IMR-90 (cell line): ENCODE results near the gene TGFBRAP1. TPM values are rescaled to one million over a fixed set of nuclear protein-coding genes. Genes with fewer than 3 reads are reported as not detected.

Experiments used
- ATAC-seq: fragments of 200-7000 bp; cut with Tn5 transposase; 2 replicates; pipeline ENCODE4 v1.9.1; 2020; ENCODE audit warnings: low read depth, mild to moderate bottlenecking, moderate library complexity
- BruUV-seq: library from RNA; stranded (reverse); fragments of 400-500 nt; replicated peaks from 2 replicates; lab custom pipeline; 2021; lab: Mats Ljungman, UMichigan
- CTCF ChIA-PET: fragments of 300-600 bp; formaldehyde crosslinking; extraction: SDS; loops from one replicate; lab custom pipeline; 2021; ENCODE audit warnings: antibody characterized with exemption; lab: Yijun Ruan, JAX
- POLR2A ChIA-PET: fragments of 300-600 bp; sonication (Branson Sonifier 250); formaldehyde crosslinking; loops from one replicate; lab custom pipeline; 2022; ENCODE audit warnings: antibody characterized with exemption; ENCODE audit not compliant: unreplicated experiment; lab: Charles Lee
- DNase-seq: peaks from one replicate; pipeline ENCODE4 v3.0.0; 2013
- H2AFZ ChIP-seq: replicated peaks from 2 replicates; pipeline ENCODE3; 2013; ENCODE audit warnings: low read length, mild to moderate bottlenecking; ENCODE audit not compliant: poor library complexity
- H2AK5ac ChIP-seq: 2 replicates; pipeline ENCODE4 v1.6.1; 2013; ENCODE audit warnings: low read depth, low read length, inconsistent platforms
- H2AK9ac ChIP-seq: replicated peaks from 2 replicates; pipeline ENCODE3; 2013; ENCODE audit warnings: mild to moderate bottlenecking, low read depth, low read length, moderate library complexity; ENCODE audit not compliant: poor library complexity
- H2BK120ac ChIP-seq: 2 replicates; pipeline ENCODE4 v1.6.1; 2013; ENCODE audit warnings: low read depth, low read length, inconsistent platforms
- H2BK15ac ChIP-seq: 3 replicates; pipeline ENCODE4 v1.6.1; 2013; ENCODE audit warnings: low read depth, low read length, inconsistent platforms
- H2BK20ac ChIP-seq: 2 replicates; pipeline ENCODE4 v1.6.1; 2013; ENCODE audit warnings: low read depth, mild to moderate bottlenecking, inconsistent platforms, low read length, moderate library complexity
- H2BK5ac ChIP-seq: 2 replicates; pipeline ENCODE4 v1.6.1; 2013; ENCODE audit warnings: mild to moderate bottlenecking, low read depth, low read length, inconsistent platforms; ENCODE audit not compliant: poor library complexity, severe bottlenecking
- H3K14ac ChIP-seq: replicated peaks from 2 replicates; pipeline ENCODE4 v1.6.1; 2013; ENCODE audit warnings: low read depth, low read length, inconsistent platforms
- H3K18ac ChIP-seq: 2 replicates; pipeline ENCODE4 v1.6.1; 2013; ENCODE audit warnings: low read depth, low read length, control low read depth
- H3K23ac ChIP-seq: 2 replicates; pipeline ENCODE4 v1.6.1; 2013; ENCODE audit warnings: low read depth, low read length, inconsistent platforms
- H3K27ac ChIP-seq: 2 replicates; pipeline ENCODE4 v1.5.1; 2013; ENCODE audit warnings: mild to moderate bottlenecking, control low read depth, low read length; ENCODE audit not compliant: insufficient read depth
- H3K27me3 ChIP-seq: 2 replicates; pipeline ENCODE4 v1.6.1; 2013; ENCODE audit warnings: low read length; ENCODE audit not compliant: control insufficient read depth, insufficient read depth
- H3K36me3 ChIP-seq: 2 replicates; pipeline ENCODE4 v1.6.1; 2013; ENCODE audit warnings: low read length, mixed read lengths; ENCODE audit not compliant: control insufficient read depth, insufficient read depth
- H3K4ac ChIP-seq: 2 replicates; pipeline ENCODE4 v1.6.1; 2013; ENCODE audit warnings: low read depth, low read length, inconsistent platforms
- H3K4me1 ChIP-seq: 2 replicates; pipeline ENCODE4 v1.6.1; 2013; ENCODE audit warnings: low read length, mixed read lengths; ENCODE audit not compliant: control insufficient read depth, insufficient read depth
- H3K4me2 ChIP-seq: 2 replicates; pipeline ENCODE4 v1.6.1; 2013; ENCODE audit warnings: low read depth, mild to moderate bottlenecking, control low read depth, low read length, moderate library complexity
- H3K4me3 ChIP-seq: 2 replicates; pipeline ENCODE4 v1.5.1; 2013; ENCODE audit warnings: low read depth, mild to moderate bottlenecking, control low read depth, low read length, moderate library complexity; ENCODE audit not compliant: insufficient read depth
- H3K56ac ChIP-seq: 2 replicates; pipeline ENCODE4 v1.6.1; 2013; ENCODE audit warnings: low read length, inconsistent platforms; ENCODE audit not compliant: insufficient read depth; ENCODE audit errors: extremely low read depth
- H3K79me1 ChIP-seq, 2 experiments: 2 replicates each; pipeline ENCODE4 v1.6.1; 2013; ENCODE audit warnings: low read length in 2 of 2, inconsistent platforms in 1 of 2, low read depth in 1 of 2
- H3K9ac ChIP-seq: 2 replicates; pipeline ENCODE4 v1.6.1; 2013; ENCODE audit warnings: low read depth, low read length, control low read depth
- H3K9me1 ChIP-seq: 2 replicates; pipeline ENCODE4 v1.6.1; 2013; ENCODE audit warnings: low read length, inconsistent platforms; ENCODE audit not compliant: insufficient read depth
- H3K9me3 ChIP-seq: 2 replicates; pipeline ENCODE4 v1.6.1; 2013; ENCODE audit warnings: low read length; ENCODE audit not compliant: control insufficient read depth, insufficient read depth
- H4K20me1 ChIP-seq: 2 replicates; pipeline ENCODE4 v1.6.1; 2013; ENCODE audit warnings: low read length, inconsistent platforms; ENCODE audit not compliant: insufficient read depth
- H4K5ac ChIP-seq: 2 replicates; pipeline ENCODE4 v1.6.1; 2013; ENCODE audit warnings: mild to moderate bottlenecking, low read depth, low read length, control low read depth
- H4K8ac ChIP-seq, 2 experiments: 2 replicates each; pipeline ENCODE4 v1.6.1; 2013; ENCODE audit warnings: low read depth in 2 of 2, low read length in 2 of 2, control low read depth in 1 of 2, inconsistent platforms in 1 of 2
- H4K91ac ChIP-seq: 2 replicates; pipeline ENCODE4 v1.6.1; 2013; ENCODE audit warnings: low read depth, low read length, inconsistent platforms; ENCODE audit not compliant: insufficient read depth
- BHLHE40 ChIP-seq: fragments of 150-350 bp; IDR thresholded peaks from 2 replicates; pipeline ENCODE4 v1.6.1; 2016; ENCODE audit warnings: mild to moderate bottlenecking, low read depth, low read length
- CEBPB ChIP-seq: IDR thresholded peaks from 2 replicates; pipeline ENCODE4 v1.6.1; 2012; ENCODE audit warnings: low read depth, low read length, improper control_type of control experiment
- CTCF ChIP-seq: conservative IDR thresholded peaks from 2 replicates; pipeline ENCODE4 v1.5.1; 2012; ENCODE audit warnings: mild to moderate bottlenecking, low read depth, low read length, improper control_type of control experiment
- FOS ChIP-seq: fragments of 150-350 bp; IDR thresholded peaks from 2 replicates; pipeline ENCODE4 v1.6.1; 2016; ENCODE audit warnings: low read depth, low read length
- MAFK ChIP-seq: IDR thresholded peaks from 2 replicates; pipeline ENCODE4 v1.6.1; 2012; ENCODE audit warnings: low read depth, low read length, improper control_type of control experiment
- MAZ ChIP-seq: IDR thresholded peaks from 2 replicates; pipeline ENCODE4 v1.6.1; 2012; ENCODE audit warnings: low read depth, mild to moderate bottlenecking, low read length, improper control_type of control experiment, moderate library complexity, borderline replicate concordance
- NFE2L2 ChIP-seq: fragments of 150-350 bp; IDR thresholded peaks from 2 replicates; pipeline ENCODE4 v1.6.1; 2016; ENCODE audit warnings: low read depth, mild to moderate bottlenecking, low read length
- POLR2A ChIP-seq: IDR thresholded peaks from 2 replicates; pipeline ENCODE4 v1.6.1; 2012; ENCODE audit warnings: mild to moderate bottlenecking, low read depth, low read length
- RAD21 ChIP-seq: IDR thresholded peaks from 2 replicates; pipeline ENCODE4 v1.6.1; 2012; ENCODE audit warnings: low read length, improper control_type of control experiment
- RCOR1 ChIP-seq: IDR thresholded peaks from 2 replicates; pipeline ENCODE4 v1.6.1; 2012; ENCODE audit warnings: mild to moderate bottlenecking, low read length, improper control_type of control experiment; ENCODE audit not compliant: insufficient replicate concordance
- RFX5 ChIP-seq: IDR thresholded peaks from 2 replicates; pipeline ENCODE4 v1.8.0; 2012; ENCODE audit warnings: low read depth, mild to moderate bottlenecking, low read length, moderate library complexity
- SMC3 ChIP-seq: fragments of 150-350 bp; IDR thresholded peaks from 2 replicates; pipeline ENCODE4 v1.6.1; 2016; ENCODE audit warnings: low read depth, mild to moderate bottlenecking, antibody characterized with exemption, low read length, moderate library complexity
- USF2 ChIP-seq: fragments of 150-350 bp; IDR thresholded peaks from 2 replicates; pipeline ENCODE4 v1.6.1; 2017; ENCODE audit warnings: mild to moderate bottlenecking, antibody characterized with exemption, low read length, low read depth
- WGBS, 2 experiments: methylation state at CpG; one replicate each; pipeline versions ENCODE4 v1.1.5 to v1.1.7; 2013; ENCODE audit warnings: missing lambda C conversion rate in 2 of 2; ENCODE audit not compliant: insufficient read length in 1 of 2; ENCODE audit errors: extremely low coverage in 2 of 2; 5-methylcytosine and 5-hydroxymethylcytosine counted together
- dilution Hi-C: fragments of 300-500 bp; cut with HindIII; formaldehyde crosslinking; loops from one replicate; pipeline ENCODE4 v1.14.3; 2018; ENCODE audit warnings: low sequenced_read_pairs; ENCODE audit not compliant: unreplicated experiment
- in situ Hi-C: fragments of 300-500 bp; cut with MboI; formaldehyde crosslinking; loops from 3 replicates; pipeline ENCODE4 v1.14.3; 2019; ENCODE audit warnings: low sequenced_read_pairs, inconsistent platforms, mixed read lengths
- intact Hi-C: fragments of 100-400 bp; cut with micrococcal nuclease; formaldehyde crosslinking; loops from 2 replicates; pipeline ENCODE4 v1.10.0; 2022
- polyA plus RNA-seq, 3 experiments: library from polyadenylated mRNA; depleted of rRNA; stranded (reverse); fragments of >200 nt; gene quantifications; 2 replicates each; pipeline ENCODE4 v1.2.3, GENCODE V29; 2012; ENCODE audit warnings: low replicate concordance in 1 of 3
- total RNA-seq: library from RNA; depleted of rRNA; stranded (reverse); fragments of >200 nt; gene quantifications from 2 replicates; pipeline ENCODE4 v1.2.3, GENCODE V29; 2012
- TF ChIP-seq, protein P1 (sequence below): fragments of 150-350 bp; IDR thresholded peaks from 2 replicates; pipeline ENCODE4 v1.6.1; 2016; ENCODE audit warnings: low read depth, mild to moderate bottlenecking, low read length, moderate library complexity, borderline replicate concordance

Gene TGFBRAP1
- total and polyA plus RNA-seq, 2 of the 4 experiments (the other 2 are of a cell fraction) = 7.2 to 10.4 TPM

- H3K4me2 ChIP-seq = no peak overlapping the region
- ATAC-seq (no peak), DNase-seq (no peak)
- H4K8ac ChIP-seq = no peak overlapping the region
- H3K23ac ChIP-seq = no peak overlapping the region
- ChIA-PET CTCF (no interaction called here), POLR2A (no interaction called here)
- TF ChIP-seq RFX5 = no peak
- no peak for TF ChIP-seq RAD21
- no peak for TF ChIP-seq RCOR1
- TF ChIP-seq USF2 = no peak
- no peak for TF ChIP-seq BHLHE40
- TF ChIP-seq NFE2L2 = no peak
- no peak for TF ChIP-seq SMC3
- no peak for TF ChIP-seq CEBPB
- TF ChIP-seq MAZ = no peak
- TF ChIP-seq, protein P1, sequence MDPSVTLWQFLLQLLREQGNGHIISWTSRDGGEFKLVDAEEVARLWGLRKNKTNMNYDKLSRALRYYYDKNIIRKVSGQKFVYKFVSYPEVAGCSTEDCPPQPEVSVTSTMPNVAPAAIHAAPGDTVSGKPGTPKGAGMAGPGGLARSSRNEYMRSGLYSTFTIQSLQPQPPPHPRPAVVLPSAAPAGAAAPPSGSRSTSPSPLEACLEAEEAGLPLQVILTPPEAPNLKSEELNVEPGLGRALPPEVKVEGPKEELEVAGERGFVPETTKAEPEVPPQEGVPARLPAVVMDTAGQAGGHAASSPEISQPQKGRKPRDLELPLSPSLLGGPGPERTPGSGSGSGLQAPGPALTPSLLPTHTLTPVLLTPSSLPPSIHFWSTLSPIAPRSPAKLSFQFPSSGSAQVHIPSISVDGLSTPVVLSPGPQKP = no peak
- no peak for TF ChIP-seq MAFK
- TF ChIP-seq POLR2A = no peak
- no peak for TF ChIP-seq FOS
- TF ChIP-seq CTCF = no peak
- no peak overlapping the region for H3K4ac ChIP-seq
- H2AK9ac ChIP-seq = no peak overlapping the region
- no TSS peak for BruUV-seq
- in situ Hi-C loops = no loop called here
- peaks cover 41 to 72% of the 10 kb centered on the region in 2 experiments for H3K79me1 ChIP-seq
- dilution Hi-C loops = no loop called here
- no peaks in the 10 kb centered on the region for H3K36me3 ChIP-seq
- peaks cover 16% of the 10 kb centered on the region for H3K4me1 ChIP-seq
- H3K18ac ChIP-seq = no peak overlapping the region
- H3K27me3 ChIP-seq = no peaks in the 10 kb centered on the region
- H2AK5ac ChIP-seq = 0 out of 2 replicates have a peak overlapping the region, but pooled peaks have one; percentile 30
- H4K20me1 ChIP-seq = peaks cover 20% of the 10 kb centered on the region; the same call in 1 of the 2 replicates
- H2AFZ ChIP-seq = no peak overlapping the region
- no peak overlapping the region for H4K91ac ChIP-seq
- H3K14ac ChIP-seq = no peak overlapping the region
- no peak overlapping the region for H3K4me3 ChIP-seq
- 82% methylated on average over 2 of the region's 5 CpGs; no CpG with 5 or more reads in 1 of the 2 experiments for WGBS, 2 experiments
- peaks cover 20% of the 10 kb centered on the region for H3K9me1 ChIP-seq
- H2BK15ac ChIP-seq = no peak overlapping the region
- H3K9me3 ChIP-seq = no peaks in the 10 kb centered on the region
- H2BK120ac ChIP-seq = no peak overlapping the region
- H3K27ac ChIP-seq = no peak overlapping the region
- H3K9ac ChIP-seq = no peak overlapping the region
- no peak overlapping the region for H2BK20ac ChIP-seq
- no peak overlapping the region for H2BK5ac ChIP-seq
- no peak overlapping the region for H3K56ac ChIP-seq
- intact Hi-C loops = no loop called here
- H4K5ac ChIP-seq = no peak overlapping the region
Observed at GRCh38 chr2:105323111-105323510, 6.4 kb downstream of the TGFBRAP1 start.
